Naive thymus-derived CD4-positive, alpha-beta T cell (primary cell): ENCODE measurements around the gene WNT6. TPM values are rescaled to one million over a fixed set of nuclear protein-coding genes. Genes with fewer than 3 reads are reported as not detected.

ENCODE experiments used
- ATAC-seq: fragments of 150-1000 bp; cut with Tn5 transposase; 2 replicates; pipeline ENCODE4 v1.10.0; 2021; ENCODE audit warnings: mild to moderate bottlenecking, moderate library complexity
- CTCF ChIA-PET: fragments of 350-600 bp; sonication (Branson Sonifier 250); formaldehyde crosslinking; loops from one replicate; lab custom pipeline; 2021; ENCODE audit warnings: antibody characterized with exemption; lab: Charles Lee
- POLR2A ChIA-PET: fragments of 350-600 bp; sonication (Branson Sonifier 250); formaldehyde crosslinking; loops from one replicate; lab custom pipeline; 2021; ENCODE audit warnings: antibody characterized with exemption, inconsistent platforms; lab: Charles Lee
- DNase-seq, 9 donors: peaks; one replicate each; pipeline versions ENCODE4 v3.0.0 to v3.0.0-alpha.2; 2020 to 2022; ENCODE audit warnings: mixed read lengths in 1 of 9
- H3K27ac ChIP-seq: one replicate; pipeline ENCODE4 v1.7.0; 2013; ENCODE audit warnings: mild to moderate bottlenecking, low read depth, low read length, moderate library complexity
- H3K27me3 ChIP-seq, 2 donors: one replicate each; pipeline ENCODE4 v1.7.0; 2013; ENCODE audit warnings: low read length in 2 of 2, mild to moderate bottlenecking in 2 of 2, moderate library complexity in 2 of 2; ENCODE audit not compliant: control insufficient read depth in 2 of 2, insufficient read depth in 2 of 2
- H3K36me3 ChIP-seq, 3 experiments: 1 replicate in 2 of 3; 2 replicates in 1 of 3; pipeline ENCODE4 v1.7.0; 2013; ENCODE audit warnings: low read length in 3 of 3, mild to moderate bottlenecking in 3 of 3, moderate library complexity in 1 of 3; ENCODE audit not compliant: insufficient read depth in 3 of 3, control insufficient read depth in 2 of 3
- H3K4me1 ChIP-seq, 2 donors: one replicate each; pipeline ENCODE4 v1.7.0; 2013; ENCODE audit warnings: low read length in 2 of 2, mild to moderate bottlenecking in 2 of 2, moderate library complexity in 1 of 2; ENCODE audit not compliant: control insufficient read depth in 2 of 2, insufficient read depth in 2 of 2
- H3K4me3 ChIP-seq: 2 replicates; pipeline ENCODE4 v1.7.0; 2013; ENCODE audit warnings: mild to moderate bottlenecking, low read length
- H3K9me3 ChIP-seq, 3 experiments: 1 replicate in 2 of 3; 2 replicates in 1 of 3; pipeline ENCODE4 v1.7.0; 2013; ENCODE audit warnings: low read length in 3 of 3; ENCODE audit not compliant: control insufficient read depth in 2 of 3
- H3K27ac Mint-ChIP-seq, 9 donors: one replicate each; pipeline ENCODE4 v1.8.0; 2020 to 2022; ENCODE audit warnings: mixed read lengths in 9 of 9, mild to moderate bottlenecking in 8 of 9, moderate library complexity in 5 of 9, inconsistent platforms in 2 of 9
- H3K27me3 Mint-ChIP-seq, 5 donors: one replicate each; pipeline ENCODE4 v1.8.0; 2021 to 2022; ENCODE audit warnings: mixed read lengths in 5 of 5, mild to moderate bottlenecking in 1 of 5
- H3K36me3 Mint-ChIP-seq, 5 donors: one replicate each; pipeline ENCODE4 v1.8.0; 2020 to 2022; ENCODE audit warnings: mixed read lengths in 5 of 5, mild to moderate bottlenecking in 3 of 5, inconsistent platforms in 1 of 5
- H3K4me1 Mint-ChIP-seq, 7 donors: one replicate each; pipeline ENCODE4 v1.8.0; 2020 to 2022; ENCODE audit warnings: mixed read lengths in 7 of 7, mild to moderate bottlenecking in 3 of 7, inconsistent platforms in 1 of 7
- H3K4me3 Mint-ChIP-seq, 10 donors: one replicate each; pipeline ENCODE4 v1.8.0; 2020 to 2022; ENCODE audit warnings: mild to moderate bottlenecking in 10 of 10, mixed read lengths in 10 of 10, moderate library complexity in 6 of 10, inconsistent platforms in 2 of 10
- H3K9me3 Mint-ChIP-seq, 11 donors: one replicate each; pipeline ENCODE4 v1.8.0; 2020 to 2022; ENCODE audit warnings: mixed read lengths in 11 of 11, mild to moderate bottlenecking in 4 of 11, inconsistent platforms in 1 of 11, moderate library complexity in 1 of 11
- intact Hi-C, 2 donors: fragments of 100-400 bp; cut with micrococcal nuclease; formaldehyde crosslinking; loops; one replicate each; pipeline ENCODE4 v1.15.1; 2023
- polyA plus RNA-seq, 2 donors: library from polyadenylated mRNA; unstranded; fragments of 300-500 nt; fragmentation: Illumina TruSeq; gene quantifications; one replicate each; pipeline ENCODE4 v1.2.3, GENCODE V29; 2021
- total RNA-seq, 6 experiments: library from RNA in 5 of 6; stranded (reverse) in 5 of 6; gene quantifications; 1 replicate in 5 of 6; 2 replicates in 1 of 6; pipeline ENCODE4 v1.2.3 and lab custom pipeline; 2021 to 2026

WNT6 gene
- total and polyA plus RNA-seq, 7 experiments from 2014 or later, result 0.11 to 0.22 TPM; not detected in 5

DNA sequence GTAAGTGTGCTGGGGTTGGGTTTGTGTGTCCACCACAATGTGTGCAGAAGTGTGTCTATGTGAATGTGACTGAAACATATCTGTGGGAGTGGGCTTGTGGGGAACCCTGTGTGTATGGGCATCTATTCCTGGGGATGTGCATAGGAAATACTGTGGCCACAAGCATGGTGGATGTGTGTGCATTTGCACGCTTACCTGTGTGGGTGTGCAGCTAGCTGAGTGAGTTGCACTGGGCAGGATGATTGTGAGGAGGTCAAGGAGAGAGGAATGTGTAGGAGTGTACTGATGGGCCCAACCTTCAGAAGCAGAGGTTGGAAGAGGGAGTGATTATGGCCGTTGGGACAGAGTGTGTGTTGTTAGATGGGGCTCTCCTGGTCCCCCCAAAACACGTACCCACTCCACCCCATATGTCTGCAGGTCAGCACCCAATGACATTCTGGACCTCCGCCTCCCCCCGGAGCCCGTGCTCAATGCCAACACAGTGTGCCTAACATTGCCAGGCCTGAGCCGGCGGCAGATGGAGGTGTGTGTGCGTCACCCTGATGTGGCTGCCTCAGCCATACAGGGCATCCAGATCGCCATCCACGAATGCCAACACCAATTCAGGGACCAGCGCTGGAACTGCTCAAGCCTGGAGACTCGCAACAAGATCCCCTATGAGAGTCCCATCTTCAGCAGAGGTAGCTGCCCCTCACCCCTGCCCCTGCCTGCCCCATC, 22.3 kb downstream of the WNT6 start:
- H3K4me1 Mint-ChIP-seq, result peaks cover 16 to 58% (median 46%) of the 10 kb centered on the region in 7 donors
- no peak overlapping the region for H3K4me3 ChIP-seq
- H3K9me3 Mint-ChIP-seq, result no peaks in the 10 kb centered on the region
- peak overlapping the region in 6 of 9 donors; percentile 1 to 90 (median 26) for H3K27ac Mint-ChIP-seq
- CTCF ChIA-PET, result interaction anchor here (0.8 to 19.9 kb wide), 3 partner anchors 8 to 113 kb away, joined by 3 to 627 read pairs (median 5); no protein-coding TSS in a partner anchor
- H3K4me3 Mint-ChIP-seq, result peak overlapping the region in 9 of 10 donors; percentile 4 to 85 (median 75)
- H3K36me3 ChIP-seq, result no peaks in the 10 kb centered on the region
- H3K36me3 Mint-ChIP-seq, result no peaks in the 10 kb centered on the region
- ATAC-seq (no peak), DNase-seq (no peak)
- H3K4me1 ChIP-seq, result peaks cover 26 to 36% of the 10 kb centered on the region in 2 donors
- H3K27me3 Mint-ChIP-seq, result peaks cover 0 to 80% (median 0%) of the 10 kb centered on the region in 5 donors
- intact Hi-C loops, result loop anchor here in 1 of 2 donors (2.0 to 5.0 kb wide), 3 partner anchors 659 to 715 kb away; partner anchors contain the start of genes ARPC2 and STK11IP
- H3K9me3 ChIP-seq, result no peaks in the 10 kb centered on the region
- POLR2A ChIA-PET, result interaction anchor here (13.5 kb wide), 1 partner anchor 11 kb away, joined by 305 read pairs; no protein-coding TSS in a partner anchor
- H3K27ac ChIP-seq, result peak overlapping the region; percentile 16
- no peaks in the 10 kb centered on the region for H3K27me3 ChIP-seq

DNA sequence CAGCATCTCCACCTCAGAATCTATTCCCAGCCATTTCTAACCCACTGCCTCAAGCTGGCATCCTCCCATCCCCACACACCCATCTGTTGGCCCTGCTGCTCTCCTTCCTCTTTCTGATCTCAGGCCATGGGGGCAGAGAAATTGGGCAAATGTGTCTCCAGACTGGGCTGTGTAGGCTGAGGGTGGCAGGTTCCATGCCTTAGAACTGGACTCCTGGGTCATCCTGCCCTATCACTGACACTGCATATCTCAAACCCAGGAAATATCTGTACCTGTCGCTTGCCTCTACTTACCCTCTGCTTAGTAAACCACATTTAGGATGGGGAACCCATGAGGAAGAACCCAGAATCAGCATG, 22.8 kb downstream of the WNT6 start:
- Mint-ChIP-seq H3K36me3 (no peaks in the 10 kb centered on the region), H3K9me3 (no peaks in the 10 kb centered on the region), H3K4me1 (peaks cover 16 to 54% (median 48%) of the 10 kb centered on the region in 7 donors), H3K4me3 (peak overlapping the region in 5 of 10 donors; percentile 2 to 85 (median 68)), H3K27me3 (peaks cover 0 to 80% (median 0%) of the 10 kb centered on the region in 5 donors), H3K27ac (peak overlapping the region in 5 of 9 donors; percentile 1 to 76 (median 21))
- intact Hi-C loops, result loop anchor here in 1 of 2 donors (5.0 kb wide), 2 partner anchors 665 to 715 kb away; partner anchors contain the start of genes ARPC2 and STK11IP
- CTCF ChIA-PET, result interaction anchor here (2.2 to 19.9 kb wide), 2 partner anchors 9 to 15 kb away, joined by 5 to 627 read pairs; no protein-coding TSS in a partner anchor
- Histone ChIP-seq H3K36me3 (no peaks in the 10 kb centered on the region), H3K4me3 (no peak overlapping the region), H3K27me3 (no peaks in the 10 kb centered on the region), H3K27ac (peak overlapping the region; percentile 16), H3K4me1 (peaks cover 25 to 33% of the 10 kb centered on the region in 2 donors), H3K9me3 (no peaks in the 10 kb centered on the region)
- DNase-seq, result no peak
- POLR2A ChIA-PET, result interaction anchor here (13.5 kb wide), 1 partner anchor 11 kb away, joined by 305 read pairs; no protein-coding TSS in a partner anchor
- no peak for ATAC-seq

DNA sequence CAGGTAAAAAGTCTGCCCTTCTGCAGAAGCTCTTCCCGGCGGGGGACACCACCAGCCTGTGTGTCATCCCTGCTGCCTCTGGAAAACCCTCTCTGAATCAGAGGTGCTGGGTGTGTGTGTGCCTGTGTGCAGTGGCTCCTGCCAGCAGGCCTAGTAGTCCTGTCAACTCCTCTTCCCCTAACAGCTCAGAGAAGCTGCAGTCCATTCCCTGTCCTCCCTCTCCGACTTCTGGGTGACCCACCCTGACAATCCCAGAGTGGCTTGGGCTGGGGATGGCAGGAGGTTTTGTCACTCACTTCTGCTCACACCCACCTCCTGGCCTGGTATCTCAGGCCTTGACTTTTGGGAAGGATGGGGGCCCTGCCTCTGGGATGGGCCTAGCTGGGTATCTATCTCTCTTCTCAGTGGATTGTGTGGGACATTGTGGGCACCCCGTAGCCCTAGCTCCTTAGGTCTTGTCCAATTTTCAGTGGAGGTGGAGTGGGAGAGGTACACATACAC, 23.3 kb downstream of the WNT6 start:
- H3K27me3 ChIP-seq, result no peaks in the 10 kb centered on the region
- no peak overlapping the region for H3K4me3 ChIP-seq
- peaks cover 0 to 84% (median 0%) of the 10 kb centered on the region in 5 donors for H3K27me3 Mint-ChIP-seq
- H3K4me3 Mint-ChIP-seq, result peak overlapping the region in 9 of 10 donors; percentile 6 to 85 (median 65)
- H3K9me3 Mint-ChIP-seq, result peaks cover 0 to under 1% (median 0%) of the 10 kb centered on the region in 11 donors
- H3K27ac ChIP-seq, result peak overlapping the region; percentile 24
- peak overlapping the region in 5 of 9 donors; percentile 1 to 81 (median 38) for H3K27ac Mint-ChIP-seq
- no peaks in the 10 kb centered on the region for H3K36me3 Mint-ChIP-seq
- H3K4me1 ChIP-seq, result peaks cover 25 to 33% of the 10 kb centered on the region in 2 donors
- H3K36me3 ChIP-seq, result no peaks in the 10 kb centered on the region
- H3K4me1 Mint-ChIP-seq, result peaks cover 16 to 54% (median 47%) of the 10 kb centered on the region in 7 donors
- intact Hi-C loops, result loop anchor here in 1 of 2 donors (5.0 kb wide), 2 partner anchors 666 to 714 kb away; partner anchors contain the start of genes ARPC2 and STK11IP
- DNase-seq, result no peak
- H3K9me3 ChIP-seq, result no peaks in the 10 kb centered on the region
- ChIA-PET CTCF (interaction anchor here (2.2 to 19.9 kb wide), 2 partner anchors 9 to 15 kb away, joined by 5 to 627 read pairs; no protein-coding TSS in a partner anchor), POLR2A (interaction anchor here (1.3 to 13.5 kb wide), 2 partner anchors 10 to 14 kb away, joined by 3 to 305 read pairs; no protein-coding TSS in a partner anchor)
- ATAC-seq, result no peak

DNA sequence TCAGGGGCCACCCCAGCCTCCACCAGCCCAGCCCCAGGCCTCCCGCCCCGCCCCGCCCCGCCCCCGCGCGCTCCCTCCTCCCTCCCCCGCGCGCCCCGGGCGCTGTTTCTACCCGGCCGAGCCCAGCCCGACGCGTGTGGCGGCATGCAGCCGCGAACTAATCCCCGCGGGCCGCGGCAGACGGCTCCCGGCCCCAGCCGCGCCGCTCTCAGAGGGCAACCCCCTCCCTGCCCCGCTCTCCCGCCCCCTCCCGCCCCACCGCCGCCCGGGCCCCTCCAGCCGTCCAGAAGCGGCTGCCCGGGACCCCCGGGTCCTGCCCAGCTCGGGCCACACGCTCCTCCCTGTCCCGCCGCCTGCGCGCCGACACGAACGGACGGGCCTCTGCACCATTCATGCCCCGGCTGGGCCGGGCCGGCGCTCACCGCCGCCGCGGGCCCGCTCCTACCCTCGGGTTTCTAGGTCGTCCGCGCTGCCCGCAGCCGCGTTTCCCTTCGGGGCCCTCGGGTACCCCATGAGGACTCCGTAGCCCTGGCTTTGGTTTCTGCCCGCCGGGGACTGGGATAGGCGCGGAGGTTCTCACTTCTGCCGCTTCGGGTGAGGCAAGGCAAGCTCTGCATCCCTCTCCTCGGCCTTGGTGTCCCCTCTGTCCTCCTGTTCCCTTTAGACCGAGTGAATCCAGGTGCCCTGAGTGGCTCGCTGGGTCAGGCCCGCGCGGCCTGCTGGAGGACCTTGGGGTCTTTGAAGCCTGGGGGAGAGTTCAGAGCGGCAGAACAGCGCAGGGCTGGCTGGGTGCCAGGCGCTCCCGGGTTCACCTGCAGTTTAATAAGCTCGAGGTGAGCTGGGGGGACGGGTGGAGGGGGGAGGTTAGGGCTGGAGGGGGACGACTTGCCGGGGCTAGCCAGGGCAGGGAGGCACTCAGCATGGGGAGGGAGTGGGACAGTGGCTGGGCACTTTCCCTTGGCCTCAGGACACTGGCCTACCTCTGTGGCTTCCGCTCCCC, 24.2 kb downstream of the WNT6 start:
- DNase-seq (no peak), ATAC-seq (peak; percentile 18)
- Mint-ChIP-seq H3K4me1 (peaks cover 16 to 54% (median 47%) of the 10 kb centered on the region in 7 donors), H3K27ac (peak overlapping the region in 8 of 9 donors; percentile 10 to 96 (median 70)), H3K36me3 (no peaks in the 10 kb centered on the region), H3K4me3 (peak overlapping the region in 9 of 10 donors; percentile 54 to 85 (median 68)), H3K9me3 (peaks cover 0 to 2% (median 0%) of the 10 kb centered on the region in 11 donors), H3K27me3 (peaks cover 0 to 82% (median 0%) of the 10 kb centered on the region in 5 donors)
- ChIA-PET POLR2A (interaction anchor here (1.3 to 13.5 kb wide), 2 partner anchors 9 to 15 kb away, joined by 3 to 305 read pairs; no protein-coding TSS in a partner anchor), CTCF (interaction anchor here (0.9 to 19.9 kb wide), 3 partner anchors 10 to 35 kb away, joined by 4 to 627 read pairs (median 5); no protein-coding TSS in a partner anchor)
- Histone ChIP-seq H3K27me3 (no peaks in the 10 kb centered on the region), H3K36me3 (no peaks in the 10 kb centered on the region), H3K27ac (no peak overlapping the region), H3K4me3 (peak overlapping the region; percentile 27), H3K9me3 (no peaks in the 10 kb centered on the region), H3K4me1 (peaks cover 25 to 33% of the 10 kb centered on the region in 2 donors)
- intact Hi-C loops, result loop anchor here in 1 of 2 donors (5.0 kb wide), 2 partner anchors 666 to 714 kb away; partner anchors contain the start of genes ARPC2 and STK11IP

DNA sequence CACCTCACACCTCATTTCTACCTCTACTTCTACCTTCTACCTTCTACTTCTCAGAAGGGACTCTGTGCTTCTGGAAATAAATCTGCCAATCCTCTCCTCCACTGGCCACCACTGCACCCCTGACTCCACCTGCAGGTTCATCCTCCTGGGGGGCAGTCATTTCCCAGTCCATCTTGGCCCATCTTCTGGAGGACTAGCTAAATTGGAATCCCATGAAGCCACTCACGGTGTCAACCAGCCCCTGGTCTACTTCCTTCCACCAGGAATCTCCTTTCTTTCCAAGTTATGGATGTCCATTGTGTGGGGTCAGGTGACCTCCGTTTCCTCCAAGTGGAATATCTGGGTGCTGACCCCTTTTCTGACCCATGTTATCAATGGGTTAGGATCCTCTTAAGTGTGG, 24.9 kb downstream of the WNT6 start:
- no peak for ATAC-seq
- CTCF ChIA-PET, result interaction anchor here (0.9 to 19.9 kb wide), 2 partner anchors 13 to 36 kb away, joined by 4 to 627 read pairs; no protein-coding TSS in a partner anchor
- peak overlapping the region in 9 of 10 donors; percentile 34 to 79 (median 64) for H3K4me3 Mint-ChIP-seq
- POLR2A ChIA-PET, result interaction anchor here (1.3 to 13.5 kb wide), 2 partner anchors 9 to 15 kb away, joined by 3 to 305 read pairs; no protein-coding TSS in a partner anchor
- peak overlapping the region in 8 of 9 donors; percentile 38 to 96 (median 70) for H3K27ac Mint-ChIP-seq
- H3K4me3 ChIP-seq, result no peak overlapping the region
- H3K27ac ChIP-seq, result no peak overlapping the region
- H3K9me3 Mint-ChIP-seq, result peaks cover 0 to 2% (median 0%) of the 10 kb centered on the region in 11 donors
- no peaks in the 10 kb centered on the region for H3K36me3 ChIP-seq
- no peak for DNase-seq
- intact Hi-C loops, result loop anchor here in 1 of 2 donors (5.0 kb wide), 2 partner anchors 667 to 713 kb away; partner anchors contain the start of genes ARPC2 and STK11IP
- H3K27me3 ChIP-seq, result no peaks in the 10 kb centered on the region
- no peaks in the 10 kb centered on the region for H3K36me3 Mint-ChIP-seq
- peaks cover 21 to 27% of the 10 kb centered on the region in 2 donors for H3K4me1 ChIP-seq
- H3K4me1 Mint-ChIP-seq, result peaks cover 12 to 50% (median 42%) of the 10 kb centered on the region in 7 donors
- H3K9me3 ChIP-seq, result no peaks in the 10 kb centered on the region
- H3K27me3 Mint-ChIP-seq, result peaks cover 0 to 84% (median 0%) of the 10 kb centered on the region in 5 donors
